ENCODE results near the gene CMTR2. TPM values are rescaled to one million over a fixed set of nuclear protein-coding genes. Genes with fewer than 3 reads are reported as not detected.

Gene CMTR2
- total RNA-seq, 1 experiment from 2014 or later, result 15.5 TPM

DNA sequence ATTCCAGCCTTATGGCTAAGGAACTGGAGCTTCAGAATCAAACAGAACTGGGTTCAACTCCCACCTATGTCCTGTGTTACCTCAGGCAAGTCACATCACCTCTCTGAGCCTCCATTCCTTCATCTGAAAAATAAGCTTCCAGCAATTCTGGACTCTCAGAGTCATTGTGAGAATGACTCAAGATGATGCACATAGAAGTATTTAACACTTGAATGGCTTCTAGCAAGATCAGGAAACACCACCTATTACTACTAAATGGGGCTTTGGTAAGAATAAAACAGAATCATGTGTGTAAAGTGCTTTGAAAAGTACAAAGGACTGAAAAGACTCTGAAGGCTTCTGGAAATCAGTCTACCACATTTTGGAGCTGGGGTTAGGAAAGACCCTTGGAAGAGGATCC is 38.5 kb upstream of the CMTR2 start:
- no peaks in the 10 kb centered on the region for H3K36me3 Mint-ChIP-seq (ENCODE audit: insufficient read depth in 1 of 3, low read depth in 3 of 3)
- H3K18ac ChIP-seq (ENCODE audit: insufficient read length, low read depth, low read length), result no peak overlapping the region
- no peak overlapping the region for H2AK5ac ChIP-seq (ENCODE audit: insufficient read length, low read length)
- no peaks in the 10 kb centered on the region for H3K4me1 ChIP-seq (ENCODE audit: insufficient read depth, low read length)
- H3K14ac ChIP-seq (ENCODE audit: insufficient read depth, low read length), result no peak overlapping the region
- no peaks in the 10 kb centered on the region for H3K23me2 ChIP-seq (ENCODE audit: insufficient read length, low read depth, low read length, poor library complexity, severe bottlenecking)
- no peak overlapping the region for H4K8ac ChIP-seq (replicated peaks; ENCODE audit: insufficient read length, low read depth, low read length)
- H2AFZ ChIP-seq (ENCODE audit: low read length), result no peak overlapping the region
- H3K27me3 ChIP-seq (ENCODE audit: insufficient read depth, low read length), result no peaks in the 10 kb centered on the region
- H2BK5ac ChIP-seq (ENCODE audit: insufficient read length, low read length), result no peak overlapping the region
- no peak overlapping the region for H3K9ac ChIP-seq (ENCODE audit: extremely low read depth, insufficient read length, low read length)
- peaks cover 4 to 5% of the 10 kb centered on the region in 2 experiments; a peak in 1 of 4 replicates for H3K4me1 Mint-ChIP-seq
- no peak overlapping the region for H3K4ac ChIP-seq (ENCODE audit: low read depth, low read length)
- no peaks in the 10 kb centered on the region for H3K79me1 ChIP-seq (ENCODE audit: insufficient read depth, low read depth, low read length, poor library complexity, severe bottlenecking)
- no peak overlapping the region for H3K4me2 ChIP-seq (ENCODE audit: insufficient read depth, insufficient read length, low read length)
- H2BK15ac ChIP-seq (ENCODE audit: low read depth, low read length), result no peak overlapping the region
- H3K79me2 ChIP-seq (ENCODE audit: insufficient read depth, low read length), result no peaks in the 10 kb centered on the region
- H3K27ac ChIP-seq (ENCODE audit: insufficient read length, low read depth, low read length), result no peak overlapping the region
- no peak overlapping the region for H4K91ac ChIP-seq (ENCODE audit: insufficient read length, low read depth, low read length)
- no peak overlapping the region for H4K5ac ChIP-seq (ENCODE audit: insufficient read length, low read depth, low read length)
- H3K23ac ChIP-seq (ENCODE audit: insufficient read length, low read depth, low read length), result no peak overlapping the region
- H3K4me3 Mint-ChIP-seq, result no peak overlapping the region
- no peak overlapping the region for H2BK12ac ChIP-seq (ENCODE audit: insufficient read length, low read depth, low read length)
- peaks cover 0 to 4% of the 10 kb centered on the region in 2 experiments; a peak in 3 of 5 replicates for H3K9me3 Mint-ChIP-seq
- no peak overlapping the region for H3K56ac ChIP-seq (ENCODE audit: insufficient read length, low read depth, low read length)
- H3K9me3 ChIP-seq (ENCODE audit: control insufficient read depth, low read depth, low read length), result no peaks in the 10 kb centered on the region
- no peak overlapping the region for H3T11ph ChIP-seq (ENCODE audit: low read length)
- no peaks in the 10 kb centered on the region for H4K20me1 ChIP-seq (ENCODE audit: control insufficient read depth, insufficient read depth, insufficient read length)
- no peak overlapping the region for H2BK20ac ChIP-seq (ENCODE audit: low read depth, low read length, poor library complexity, severe bottlenecking)
- DNase-seq, result no peak
- TF ChIP-seq, protein P1, sequence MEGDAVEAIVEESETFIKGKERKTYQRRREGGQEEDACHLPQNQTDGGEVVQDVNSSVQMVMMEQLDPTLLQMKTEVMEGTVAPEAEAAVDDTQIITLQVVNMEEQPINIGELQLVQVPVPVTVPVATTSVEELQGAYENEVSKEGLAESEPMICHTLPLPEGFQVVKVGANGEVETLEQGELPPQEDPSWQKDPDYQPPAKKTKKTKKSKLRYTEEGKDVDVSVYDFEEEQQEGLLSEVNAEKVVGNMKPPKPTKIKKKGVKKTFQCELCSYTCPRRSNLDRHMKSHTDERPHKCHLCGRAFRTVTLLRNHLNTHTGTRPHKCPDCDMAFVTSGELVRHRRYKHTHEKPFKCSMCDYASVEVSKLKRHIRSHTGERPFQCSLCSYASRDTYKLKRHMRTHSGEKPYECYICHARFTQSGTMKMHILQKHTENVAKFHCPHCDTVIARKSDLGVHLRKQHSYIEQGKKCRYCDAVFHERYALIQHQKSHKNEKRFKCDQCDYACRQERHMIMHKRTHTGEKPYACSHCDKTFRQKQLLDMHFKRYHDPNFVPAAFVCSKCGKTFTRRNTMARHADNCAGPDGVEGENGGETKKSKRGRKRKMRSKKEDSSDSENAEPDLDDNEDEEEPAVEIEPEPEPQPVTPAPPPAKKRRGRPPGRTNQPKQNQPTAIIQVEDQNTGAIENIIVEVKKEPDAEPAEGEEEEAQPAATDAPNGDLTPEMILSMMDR (conservative IDR thresholded peaks at IDR 0.05), result no peak
- H3K27me3 Mint-ChIP-seq (ENCODE audit: low read depth), result peaks cover 5% of the 10 kb centered on the region
- H3K27ac Mint-ChIP-seq, result no peak overlapping the region
- no peak overlapping the region for H2BK120ac ChIP-seq (ENCODE audit: low read depth, low read length, poor library complexity, severe bottlenecking)

All from H9 (cell line).